MM.1S (cell line): ENCODE results near the gene ERC2.

Source experiments
- DNase-seq: peaks from one replicate; pipeline ENCODE4 v3.0.0-alpha.2; 2015
- H2AFZ ChIP-seq: fragments of 300-600 bp; sonication (generic); 2 replicates; pipeline ENCODE4 v1.6.0; 2016; ENCODE audit warnings: antibody characterized with exemption, low read length
- H3F3A ChIP-seq: fragments of 300-600 bp; sonication (generic); 2 replicates; pipeline ENCODE4 v1.6.1; 2016; ENCODE audit warnings: mild to moderate bottlenecking, antibody characterized with exemption, low read length, moderate library complexity, mixed read lengths; ENCODE audit not compliant: insufficient read depth
- H3K27ac ChIP-seq: fragments of 300-600 bp; sonication (generic); 2 replicates; pipeline ENCODE4 v1.5.1; 2016; ENCODE audit warnings: mild to moderate bottlenecking, low read length
- H3K27me3 ChIP-seq: fragments of 300-600 bp; sonication (generic); replicated peaks from 2 replicates; pipeline ENCODE4 v1.6.0; 2016; ENCODE audit warnings: low read length; ENCODE audit not compliant: insufficient read depth
- H3K36me3 ChIP-seq: fragments of 300-600 bp; sonication (generic); replicated peaks from 2 replicates; pipeline ENCODE4 v1.6.1; 2016; ENCODE audit warnings: mild to moderate bottlenecking, low read length, mixed read lengths; ENCODE audit not compliant: insufficient read depth
- H3K4me1 ChIP-seq: fragments of 300-600 bp; sonication (generic); 2 replicates; pipeline ENCODE4 v1.6.1; 2016; ENCODE audit warnings: low read length, mixed read lengths
- H3K4me2 ChIP-seq: fragments of 300-600 bp; sonication (generic); 2 replicates; pipeline ENCODE4 v1.6.0; 2016; ENCODE audit warnings: low read depth, low read length
- H3K4me3 ChIP-seq: fragments of 300-600 bp; sonication (generic); 2 replicates; pipeline ENCODE4 v1.5.1; 2016; ENCODE audit warnings: low read length, mixed read lengths
- H3K79me2 ChIP-seq: fragments of 300-600 bp; sonication (generic); 2 replicates; pipeline ENCODE4 v1.6.1; 2016; ENCODE audit warnings: mixed run types, low read length, mixed read lengths
- H3K9ac ChIP-seq: fragments of 300-600 bp; sonication (generic); 2 replicates; pipeline ENCODE4 v1.6.1; 2016; ENCODE audit warnings: low read length, mixed read lengths
- H3K9me2 ChIP-seq: fragments of 300-600 bp; sonication (generic); replicated peaks from 2 replicates; pipeline ENCODE4 v1.6.1; 2016; ENCODE audit warnings: mild to moderate bottlenecking, low read length, mixed read lengths; ENCODE audit not compliant: insufficient read depth
- H3K9me3 ChIP-seq: fragments of 300-600 bp; sonication (generic); replicated peaks from 2 replicates; pipeline ENCODE4 v1.6.1; 2016; ENCODE audit warnings: mild to moderate bottlenecking, low read length, mixed read lengths; ENCODE audit not compliant: insufficient read depth
- H4K20me1 ChIP-seq: fragments of 300-600 bp; sonication (generic); 2 replicates; pipeline ENCODE4 v1.6.1; 2016; ENCODE audit warnings: mild to moderate bottlenecking, low read length, moderate library complexity, mixed read lengths; ENCODE audit not compliant: insufficient read depth
- CTCF ChIP-seq: fragments of 300-600 bp; sonication (generic); IDR thresholded peaks from 2 replicates; pipeline ENCODE4 v1.5.1; 2016; ENCODE audit warnings: antibody characterized with exemption, low read length, mixed read lengths
- EZH2 ChIP-seq: fragments of 300-600 bp; sonication (generic); optimal IDR thresholded peaks from 2 replicates; pipeline ENCODE3; 2017; ENCODE audit warnings: low read depth, mild to moderate bottlenecking, antibody characterized with exemption, low read length, mixed read lengths
- EZH2phosphoT487 ChIP-seq: fragments of 300-600 bp; sonication (generic); IDR thresholded peaks from 2 replicates; pipeline ENCODE4 v1.6.1; 2018; ENCODE audit warnings: antibody characterized with exemption, low read length

Gene ERC2

GRCh38 chr3:56101576-56101975 is 366.7 kb downstream of the ERC2 start:
- no peak for TF ChIP-seq EZH2
- no peak for TF ChIP-seq CTCF
- TF ChIP-seq EZH2phosphoT487: no peak
- Histone ChIP-seq H3K79me2 (no peaks in the 10 kb centered on the region), H4K20me1 (no peaks in the 10 kb centered on the region), H3K4me2 (no peak overlapping the region), H3K4me1 (no peaks in the 10 kb centered on the region), H3F3A (no peaks in the 10 kb centered on the region), H3K4me3 (no peak overlapping the region), H3K36me3 (no peaks in the 10 kb centered on the region), H3K9me3 (no peaks in the 10 kb centered on the region), H3K9me2 (no peaks in the 10 kb centered on the region), H3K9ac (no peak overlapping the region), H2AFZ (no peak overlapping the region), H3K27me3 (no peaks in the 10 kb centered on the region), H3K27ac (no peak overlapping the region)
- DNase-seq: no peak

GRCh38 chr3:56096999-56097398 is 371.3 kb downstream of the ERC2 start:
- DNase-seq: no peak
- Histone ChIP-seq H3F3A (no peaks in the 10 kb centered on the region), H3K36me3 (no peaks in the 10 kb centered on the region), H3K4me1 (no peaks in the 10 kb centered on the region), H2AFZ (no peak overlapping the region), H3K4me3 (no peak overlapping the region), H4K20me1 (no peaks in the 10 kb centered on the region), H3K9me3 (no peaks in the 10 kb centered on the region), H3K4me2 (no peak overlapping the region), H3K79me2 (no peaks in the 10 kb centered on the region), H3K9ac (no peak overlapping the region), H3K9me2 (no peaks in the 10 kb centered on the region), H3K27me3 (no peaks in the 10 kb centered on the region), H3K27ac (no peak overlapping the region)
- TF ChIP-seq EZH2phosphoT487 (no peak), CTCF (no peak), EZH2 (no peak)

DNA sequence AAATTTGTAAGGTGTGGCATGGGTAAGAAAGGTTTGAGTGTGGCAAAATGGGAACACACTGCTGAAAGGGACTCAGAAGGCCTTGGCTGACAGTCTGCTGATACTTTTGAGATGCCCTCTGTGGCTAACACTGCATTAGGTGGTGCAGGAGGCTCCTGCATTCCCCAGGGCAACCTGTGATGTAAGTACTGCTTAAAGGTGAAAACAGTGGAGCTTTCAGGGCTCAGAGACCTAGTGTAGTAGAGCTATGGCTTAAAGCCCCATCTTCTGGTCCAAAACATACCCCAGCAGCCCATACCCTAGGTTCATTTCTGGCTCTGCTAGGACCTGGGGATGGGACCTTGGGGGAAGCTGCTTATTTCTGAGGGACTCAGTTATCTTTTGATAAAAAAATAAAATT is 374.1 kb downstream of the ERC2 start:
- H3K36me3 ChIP-seq: no peaks in the 10 kb centered on the region
- TF ChIP-seq CTCF (no peak), EZH2 (no peak), EZH2phosphoT487 (no peak)
- H3F3A ChIP-seq: no peaks in the 10 kb centered on the region
- H3K79me2 ChIP-seq: no peaks in the 10 kb centered on the region
- DNase-seq: no peak
- no peak overlapping the region for H3K27ac ChIP-seq
- H3K9me2 ChIP-seq: no peaks in the 10 kb centered on the region
- H3K9me3 ChIP-seq: no peaks in the 10 kb centered on the region
- H3K4me2 ChIP-seq: no peak overlapping the region
- H3K27me3 ChIP-seq: no peaks in the 10 kb centered on the region
- no peaks in the 10 kb centered on the region for H3K4me1 ChIP-seq
- no peak overlapping the region for H3K4me3 ChIP-seq
- H4K20me1 ChIP-seq: no peaks in the 10 kb centered on the region
- H3K9ac ChIP-seq: no peak overlapping the region
- no peak overlapping the region for H2AFZ ChIP-seq
